Activated CD4-positive, alpha-beta T cell treated with anti-CD3 and anti-CD28 coated beads for 24 hours (primary cell): ENCODE data around the gene CYSTM1.
"Not testable (repeated sequence)": the region's sequence is repeated elsewhere in the genome, so short reads cannot be mapped to it uniquely, and the experiment has no call there.

Source experiments
- DNase-seq, 2 donors: peaks; one replicate each; pipeline ENCODE4 v3.0.0-alpha.2; 2020; ENCODE audit warnings: low read depth in 2 of 2

The CYSTM1 gene

DNA sequence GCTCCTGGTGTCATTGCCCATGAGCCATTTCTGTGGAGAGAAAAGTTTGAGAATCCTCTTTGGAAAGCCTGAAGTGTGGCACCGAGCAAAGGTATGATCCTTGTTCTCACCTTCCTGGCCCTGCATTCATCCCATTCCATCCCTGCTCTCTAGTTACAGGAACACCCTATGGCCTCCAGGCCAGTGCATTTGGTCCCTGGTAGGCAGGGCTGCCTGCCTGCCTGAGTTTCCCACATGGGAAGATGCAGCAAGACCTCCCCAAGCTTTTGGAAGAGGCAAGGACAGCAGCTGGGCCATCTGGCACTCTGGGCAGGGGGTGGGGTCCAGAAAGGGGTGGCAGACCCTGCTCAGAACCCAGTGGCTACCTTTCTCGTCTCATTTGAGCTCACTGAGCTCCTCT, 24.8 kb upstream of the CYSTM1 start:
- DNase-seq = no peak

- DNase-seq = no peak
Observed at GRCh38 chr5:140151144-140152021, 23.6 kb upstream of the CYSTM1 start.

DNA sequence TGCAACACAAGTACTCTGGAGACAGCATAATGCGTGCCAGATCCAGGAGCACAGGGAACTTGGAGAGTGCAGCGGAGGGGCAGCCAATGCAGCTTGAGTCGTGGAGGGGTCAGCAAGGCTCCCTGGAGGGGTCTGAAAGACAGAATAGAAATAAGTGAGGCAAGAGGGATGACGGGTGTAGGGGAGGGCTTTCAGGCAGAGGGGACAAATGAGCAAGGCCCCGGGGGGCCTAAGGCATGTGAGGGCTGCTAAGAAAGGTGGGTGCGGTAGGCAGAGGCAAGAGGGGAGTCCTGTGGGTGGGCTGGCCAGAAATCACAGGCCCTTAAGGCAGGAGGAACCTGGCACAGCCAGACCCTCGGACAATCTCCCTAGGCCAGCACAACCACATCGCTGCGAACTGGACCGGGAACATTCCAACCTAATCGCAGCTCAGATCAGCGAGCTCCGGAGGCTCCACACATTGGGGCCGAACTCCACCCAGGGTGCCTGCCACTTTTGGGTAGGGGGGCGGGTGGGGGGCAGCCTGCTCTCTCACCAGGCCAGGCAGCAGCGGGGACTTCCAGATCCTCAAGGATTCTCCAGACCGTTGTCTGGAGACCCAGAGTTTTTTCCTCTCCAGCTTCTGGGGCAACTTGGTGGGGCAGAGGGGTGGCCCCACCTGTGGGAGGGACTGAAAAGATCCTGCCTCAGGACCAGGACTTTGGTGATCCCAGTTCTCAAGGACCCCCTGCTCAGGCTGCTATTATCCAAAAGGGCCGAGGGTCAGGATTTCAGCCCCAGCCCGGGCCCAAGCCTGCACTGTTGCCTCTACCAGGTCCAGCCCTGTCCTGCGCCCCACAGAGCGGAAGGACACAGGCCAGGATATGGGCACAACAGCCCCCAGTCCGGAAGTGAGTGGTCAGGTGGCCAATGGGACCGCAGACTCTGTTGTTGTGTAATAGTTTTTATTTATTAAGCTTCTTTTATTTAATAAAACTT, 22.7 kb upstream of the CYSTM1 start:
- no peak for DNase-seq

DNA sequence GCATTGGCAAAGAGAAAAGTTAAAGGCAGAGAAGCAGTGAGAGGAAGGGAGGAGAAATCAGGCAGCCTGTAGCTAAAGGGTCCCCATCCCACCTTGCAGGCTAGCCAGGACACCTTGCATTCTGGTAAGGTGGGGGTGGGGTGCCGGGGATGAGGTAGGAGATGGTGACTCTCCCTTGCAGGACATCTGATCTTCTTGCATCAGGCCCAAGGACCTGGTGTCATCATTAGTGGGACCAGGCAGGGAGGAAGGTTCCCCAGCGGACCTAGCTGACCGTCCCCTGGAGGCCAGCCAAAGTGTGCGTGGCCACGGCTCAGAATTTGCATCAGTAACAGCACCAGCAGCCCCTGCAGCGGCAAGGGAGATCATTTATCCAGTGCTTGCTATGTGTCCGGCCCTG, 21.7 kb upstream of the CYSTM1 start:
- DNase-seq = no peak

DNA sequence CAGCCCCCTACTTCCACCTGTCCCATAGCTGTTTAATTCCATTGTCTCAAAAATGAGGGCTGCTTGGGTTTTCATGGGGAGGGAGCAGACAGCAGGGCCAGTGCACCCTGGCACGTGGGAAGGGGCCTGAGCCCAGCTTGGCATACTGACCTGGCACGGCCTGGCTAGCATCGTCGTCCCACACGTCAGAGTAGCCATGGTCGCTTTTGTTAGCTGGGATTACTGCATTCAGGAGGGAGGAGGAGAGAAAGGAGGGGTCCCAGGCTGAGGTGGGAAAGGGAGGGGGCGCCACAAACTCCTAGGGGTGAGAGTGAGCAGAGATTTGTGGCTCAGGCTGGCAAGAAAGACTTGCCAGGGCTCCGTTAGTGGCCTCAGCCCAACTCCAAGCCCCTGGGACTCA, 21.1 kb upstream of the CYSTM1 start:
- DNase-seq = no peak

DNA sequence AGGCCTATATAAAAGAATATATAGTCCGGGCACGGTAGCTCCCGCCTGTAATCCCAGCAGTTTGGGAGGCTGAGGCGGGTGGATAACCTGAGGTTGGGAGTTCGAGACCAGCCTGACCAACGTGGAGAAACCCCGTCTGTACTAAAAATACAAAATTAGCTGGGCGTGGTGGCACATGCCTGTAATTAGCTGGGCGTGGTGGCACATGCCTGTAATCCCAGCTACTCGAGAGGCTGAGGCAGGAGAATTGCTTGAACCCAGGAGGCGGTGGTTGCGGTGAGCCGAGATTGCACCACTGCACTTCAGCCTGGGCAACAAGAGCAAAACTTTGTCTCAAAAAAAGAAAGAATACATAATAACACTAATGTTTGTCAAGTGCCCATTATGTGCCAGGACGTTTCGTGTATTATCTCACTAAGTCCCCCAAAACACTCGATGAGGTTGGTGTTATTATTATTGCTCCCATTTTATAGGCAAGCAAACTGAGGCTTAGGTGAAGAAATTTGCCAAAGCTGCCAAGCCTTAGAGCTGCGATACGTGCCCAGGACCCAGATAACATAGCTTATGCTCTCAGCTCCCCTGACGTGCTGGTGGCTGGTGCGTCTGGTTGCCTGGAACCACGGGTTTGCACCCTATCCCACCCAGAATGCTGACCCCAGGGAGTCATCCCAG, 20.1 kb upstream of the CYSTM1 start:
- not testable (repeated sequence) for DNase-seq

GRCh38 chr5:140157032-140157781, 17.8 kb upstream of the CYSTM1 start:
- DNase-seq = peak; percentile 79 to 88

GRCh38 chr5:140159014-140159927, 15.7 kb upstream of the CYSTM1 start:
- no peak for DNase-seq

- DNase-seq = no peak
Observed at GRCh38 chr5:140162275-140162674, 12.7 kb upstream of the CYSTM1 start.

DNA sequence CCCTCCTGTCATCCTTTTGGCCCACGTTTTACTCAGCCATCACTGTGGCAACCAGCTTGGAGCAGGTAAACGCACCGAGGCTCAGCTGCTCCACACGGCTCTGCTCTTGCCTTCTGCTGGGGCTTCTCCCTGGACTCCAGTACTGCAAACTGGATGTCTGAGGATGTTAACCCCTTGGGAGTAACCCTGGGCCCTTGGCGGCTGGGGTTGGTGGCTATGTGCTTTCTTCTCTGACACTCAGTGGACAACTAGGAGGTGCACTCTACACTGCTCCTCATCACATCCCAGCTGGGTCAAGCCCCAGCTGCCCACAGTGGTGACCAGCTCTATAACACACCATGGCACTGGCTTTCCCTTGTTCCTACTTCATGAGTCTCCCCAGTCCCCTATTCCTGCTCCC, 12.2 kb upstream of the CYSTM1 start:
- no peak for DNase-seq

DNA sequence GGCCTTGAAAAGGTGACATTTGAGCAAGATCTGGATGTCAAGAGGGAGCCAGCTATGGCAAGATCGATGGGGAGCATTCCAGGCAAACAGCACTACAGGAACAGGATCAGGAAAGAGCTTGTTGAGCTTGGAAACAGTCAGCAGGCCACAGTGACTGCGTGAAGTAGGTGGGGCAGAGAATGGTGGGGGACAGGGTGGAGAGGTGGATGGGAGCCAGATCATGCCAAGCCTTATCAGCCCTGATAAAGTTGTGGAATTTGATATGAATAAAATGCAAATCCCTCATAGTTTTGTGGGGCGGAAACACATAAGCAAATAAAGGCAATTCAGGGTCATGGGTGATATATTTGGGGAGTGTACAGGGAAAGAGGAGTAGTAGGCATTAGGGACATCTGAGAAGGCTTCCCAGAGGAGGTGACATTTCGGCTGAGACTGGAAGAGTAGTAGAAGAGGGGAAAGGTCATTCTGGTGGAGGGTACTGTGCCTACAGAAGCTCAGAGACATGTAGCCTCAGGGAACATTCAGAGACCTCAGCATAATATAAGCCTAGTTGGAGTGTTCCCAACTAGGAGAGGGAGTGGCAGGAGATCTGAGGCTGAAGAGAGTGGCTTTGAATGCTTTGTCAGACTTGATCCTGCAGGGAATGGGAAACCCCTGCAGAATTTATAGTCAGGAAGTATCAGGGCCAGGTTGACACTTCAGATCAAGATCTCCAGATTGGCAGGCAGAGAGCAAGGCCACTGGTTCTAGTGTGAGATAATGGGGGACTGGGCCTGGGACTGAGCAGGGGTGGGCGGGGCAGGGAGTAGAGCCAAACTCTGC, 9.7 kb upstream of the CYSTM1 start:
- no peak for DNase-seq

- no peak for DNase-seq
Observed at GRCh38 chr5:140165923-140166270, 9.1 kb upstream of the CYSTM1 start.

- no peak for DNase-seq
Observed at GRCh38 chr5:140166911-140167310, 8.1 kb upstream of the CYSTM1 start.

GRCh38 chr5:140168371-140168770, 6.6 kb upstream of the CYSTM1 start:
- no peak for DNase-seq

DNA sequence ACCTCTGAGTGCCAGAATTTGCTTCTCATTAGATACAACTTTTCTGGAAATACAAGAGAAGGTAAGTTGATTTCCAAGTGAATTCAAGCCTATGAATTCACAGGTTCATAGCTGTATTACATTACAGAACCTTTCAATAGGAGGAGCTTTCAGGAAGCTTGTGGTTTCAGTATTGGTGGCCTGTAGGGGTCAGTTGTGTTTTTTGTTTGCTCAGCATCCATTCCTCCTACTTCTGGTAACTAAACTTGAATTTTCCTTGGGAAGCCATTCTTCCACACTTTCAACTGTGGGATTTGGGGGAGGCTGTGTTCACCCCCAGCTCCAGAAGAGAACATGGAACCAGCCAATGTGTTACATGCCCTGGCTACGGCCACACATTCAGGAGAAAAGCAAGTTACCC, 5.6 kb upstream of the CYSTM1 start:
- DNase-seq = no peak

GRCh38 chr5:140172483-140172882, 2.5 kb upstream of the CYSTM1 start:
- DNase-seq = no peak

DNA sequence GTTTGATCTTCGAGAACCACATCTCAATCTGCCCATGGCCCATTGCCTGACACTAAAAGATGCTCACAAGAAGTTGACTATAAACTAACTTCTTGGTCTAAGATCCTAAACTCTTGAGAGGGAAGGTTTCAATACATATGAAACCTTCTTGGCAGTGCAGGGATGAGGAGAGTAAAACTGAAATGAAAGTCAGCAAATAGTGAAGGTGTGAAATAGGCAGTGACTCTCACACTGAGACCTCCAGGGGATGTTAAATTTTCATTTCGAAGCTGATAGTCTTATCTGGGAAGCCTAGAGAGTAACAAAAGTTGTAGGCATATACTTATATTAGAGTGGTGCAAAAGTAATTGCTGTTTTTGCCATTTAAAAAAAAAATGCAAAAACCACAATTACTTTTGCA, 974 bp upstream of the CYSTM1 start:
- DNase-seq = no peak

- DNase-seq = peak; percentile 24 to 42
Observed at GRCh38 chr5:140175367-140176030, 511 bp downstream of the CYSTM1 start.

- DNase-seq = no peak
Observed at GRCh38 chr5:140176031-140176387, 1.0 kb downstream of the CYSTM1 start.
